ENCODE results near the gene PKNOX2. TPM values are rescaled to one million over a fixed set of nuclear protein-coding genes. Genes with fewer than 3 reads are reported as not detected.

The PKNOX2 gene
- total RNA-seq, 2 experiments from 2014 or later = not detected

GRCh38 chr11:125174057-125174456, 9.5 kb downstream of the PKNOX2 start:
- no peak for DNase-seq (ENCODE audit: low spot score)
- no TSS peak for BruUV-seq (replicated peaks)
- Histone ChIP-seq H3K36me3 (ENCODE audit: insufficient read depth, low read length) (no peaks in the 10 kb centered on the region), H3K9me2 (ENCODE audit: insufficient read depth, low read length) (no peaks in the 10 kb centered on the region), H3K4me1 (ENCODE audit: insufficient read depth, low read length, poor library complexity, severe bottlenecking) (no peaks in the 10 kb centered on the region), H4K20me1 (ENCODE audit: insufficient read depth, low read length) (no peaks in the 10 kb centered on the region), H3K9me3 (ENCODE audit: low read length) (no peaks in the 10 kb centered on the region), H3K4me2 (ENCODE audit: low read length) (no peak overlapping the region), H2AFZ (ENCODE audit: low read length) (no peak overlapping the region), H3K27ac (ENCODE audit: low read depth, low read length, poor library complexity, severe bottlenecking) (no peak overlapping the region), H3K4me3 (ENCODE audit: low read depth, low read length, poor library complexity, severe bottlenecking) (no peak overlapping the region), H3K79me2 (ENCODE audit: insufficient read depth, low read depth, low read length) (no peaks in the 10 kb centered on the region)
- intact Hi-C loops (cut with micrococcal nuclease; ENCODE audit: unreplicated experiment) = no loop called here
- ChIA-PET POLR2A (no interaction called here), CTCF (ENCODE audit: unreplicated experiment) (no interaction called here)
- no peak for TF ChIP-seq CTCF (conservative IDR thresholded peaks at IDR 0.05; ENCODE audit: low read length)
- no peak for TF ChIP-seq EZH2phosphoT487 (IDR thresholded peaks at IDR 0.05; ENCODE audit: borderline replicate concordance, low read depth, low read length)

- no peaks in the 10 kb centered on the region for H3K36me3 ChIP-seq (ENCODE audit: insufficient read depth, low read length)
- intact Hi-C loops (cut with micrococcal nuclease; ENCODE audit: unreplicated experiment) = no loop called here
- DNase-seq (ENCODE audit: low spot score) = no peak
- no peaks in the 10 kb centered on the region for H3K9me2 ChIP-seq (ENCODE audit: insufficient read depth, low read length)
- no peaks in the 10 kb centered on the region for H3K9me3 ChIP-seq (ENCODE audit: low read length)
- H3K4me1 ChIP-seq (ENCODE audit: insufficient read depth, low read length, poor library complexity, severe bottlenecking) = no peaks in the 10 kb centered on the region
- H3K27ac ChIP-seq (ENCODE audit: low read depth, low read length, poor library complexity, severe bottlenecking) = no peak overlapping the region
- no peak for TF ChIP-seq EZH2phosphoT487 (IDR thresholded peaks at IDR 0.05; ENCODE audit: borderline replicate concordance, low read depth, low read length)
- TF ChIP-seq CTCF (conservative IDR thresholded peaks at IDR 0.05; ENCODE audit: low read length) = no peak
- no peaks in the 10 kb centered on the region for H3K79me2 ChIP-seq (ENCODE audit: insufficient read depth, low read depth, low read length)
- no peak overlapping the region for H3K4me3 ChIP-seq (ENCODE audit: low read depth, low read length, poor library complexity, severe bottlenecking)
- CTCF ChIA-PET (ENCODE audit: unreplicated experiment) = no interaction called here
- POLR2A ChIA-PET = no interaction called here
- H2AFZ ChIP-seq (ENCODE audit: low read length) = no peak overlapping the region
- no TSS peak for BruUV-seq (replicated peaks)
- H3K4me2 ChIP-seq (ENCODE audit: low read length) = no peak overlapping the region
- no peaks in the 10 kb centered on the region for H4K20me1 ChIP-seq (ENCODE audit: insufficient read depth, low read length)
Measured at GRCh38 chr11:125174686-125175085, 10.1 kb downstream of the PKNOX2 start.

- Histone ChIP-seq H3K9me3 (ENCODE audit: low read length) (no peaks in the 10 kb centered on the region), H3K4me3 (ENCODE audit: low read depth, low read length, poor library complexity, severe bottlenecking) (no peak overlapping the region), H3K4me2 (ENCODE audit: low read length) (no peak overlapping the region), H3K4me1 (ENCODE audit: insufficient read depth, low read length, poor library complexity, severe bottlenecking) (no peaks in the 10 kb centered on the region), H3K36me3 (ENCODE audit: insufficient read depth, low read length) (no peaks in the 10 kb centered on the region), H2AFZ (ENCODE audit: low read length) (no peak overlapping the region), H3K79me2 (ENCODE audit: insufficient read depth, low read depth, low read length) (no peaks in the 10 kb centered on the region), H4K20me1 (ENCODE audit: insufficient read depth, low read length) (no peaks in the 10 kb centered on the region), H3K9me2 (ENCODE audit: insufficient read depth, low read length) (no peaks in the 10 kb centered on the region), H3K27ac (ENCODE audit: low read depth, low read length, poor library complexity, severe bottlenecking) (no peak overlapping the region)
- CTCF ChIA-PET (ENCODE audit: unreplicated experiment) = no interaction called here
- no TSS peak for BruUV-seq (replicated peaks)
- TF ChIP-seq EZH2phosphoT487 (IDR thresholded peaks at IDR 0.05; ENCODE audit: borderline replicate concordance, low read depth, low read length) = no peak
- no peak for TF ChIP-seq CTCF (conservative IDR thresholded peaks at IDR 0.05; ENCODE audit: low read length)
- no peak for DNase-seq (ENCODE audit: low spot score)
- intact Hi-C loops (cut with micrococcal nuclease; ENCODE audit: unreplicated experiment) = no loop called here
- POLR2A ChIA-PET = interaction anchor here (1.1 kb wide), 1 partner anchor 225 kb away, joined by 3 read pairs; no protein-coding TSS in a partner anchor
Measured at GRCh38 chr11:125175166-125175565, 10.6 kb downstream of the PKNOX2 start.

All from OCI-LY7 (cell line).